Osteoblast (primary cell): ENCODE measurements around the gene ARMH1. TPM values are rescaled to one million over a fixed set of nuclear protein-coding genes. Genes with fewer than 3 reads are reported as not detected.
"Not testable (repeated sequence)": the region's sequence is repeated elsewhere in the genome, so short reads cannot be mapped to it uniquely, and the experiment has no call there.

Experiments used
- DNase-seq: peaks from one replicate; pipeline ENCODE4 v3.0.0; 2011; ENCODE audit warnings: low spot score, mixed read lengths; ENCODE audit not compliant: insufficient read length; ENCODE audit errors: missing footprints
- H2AFZ ChIP-seq: 2 replicates; pipeline ENCODE4 v1.6.0; 2011; ENCODE audit warnings: mild to moderate bottlenecking, low read length
- H3K27ac ChIP-seq: 2 replicates; pipeline ENCODE4 v1.5.1; 2011; ENCODE audit warnings: mild to moderate bottlenecking, low read depth, low read length, moderate library complexity
- H3K27me3 ChIP-seq: 2 replicates; pipeline ENCODE4 v1.6.0; 2012; ENCODE audit warnings: mild to moderate bottlenecking, control low read depth, inconsistent platforms, low read length, moderate library complexity; ENCODE audit not compliant: insufficient read depth
- H3K36me3 ChIP-seq: 2 replicates; pipeline ENCODE4 v1.5.1; 2011; ENCODE audit warnings: mild to moderate bottlenecking, low read length, control low read depth, moderate library complexity; ENCODE audit not compliant: insufficient read depth
- H3K4me1 ChIP-seq: 2 replicates; pipeline ENCODE4 v1.5.1; 2011; ENCODE audit warnings: mild to moderate bottlenecking, low read length, control low read depth, moderate library complexity; ENCODE audit not compliant: insufficient read depth
- H3K4me2 ChIP-seq: 2 replicates; pipeline ENCODE4 v1.6.0; 2011; ENCODE audit warnings: mild to moderate bottlenecking, low read length; ENCODE audit not compliant: insufficient read depth
- H3K4me3 ChIP-seq: fragments of 200-600 bp; sonication (generic); 3 replicates; pipeline ENCODE4 v1.5.1; 2012; ENCODE audit warnings: mild to moderate bottlenecking, low read length, inconsistent platforms; ENCODE audit not compliant: insufficient read depth
- H3K79me2 ChIP-seq: 2 replicates; pipeline ENCODE4 v1.6.0; 2012; ENCODE audit warnings: mild to moderate bottlenecking, low read length, control low read depth, inconsistent platforms; ENCODE audit not compliant: insufficient read depth
- H3K9me3 ChIP-seq: 2 replicates; pipeline ENCODE4 v1.5.1; 2011; ENCODE audit warnings: low read depth, low read length, control low read depth
- H4K20me1 ChIP-seq: 2 replicates; pipeline ENCODE4 v1.6.0; 2012; ENCODE audit warnings: mild to moderate bottlenecking, low read length, control low read depth; ENCODE audit not compliant: insufficient read depth
- CTCF ChIP-seq: IDR thresholded peaks from 2 replicates; pipeline ENCODE4 v1.5.1; 2011; ENCODE audit warnings: mild to moderate bottlenecking, low read depth, low read length, moderate library complexity; ENCODE audit errors: extremely low read depth
- total RNA-seq: library from RNA; depleted of rRNA; stranded (reverse); fragments of >200 nt; gene quantifications from 2 replicates; pipeline ENCODE4 v1.2.3, GENCODE V29; 2012

ARMH1 gene
- total RNA-seq, 1 donor: 4.3 TPM

- Histone ChIP-seq H3K36me3 (no peaks in the 10 kb centered on the region), H3K9me3 (no peaks in the 10 kb centered on the region), H3K4me2 (no peak overlapping the region), H2AFZ (no peak overlapping the region), H3K4me1 (peaks cover 26% of the 10 kb centered on the region), H3K27me3 (no peaks in the 10 kb centered on the region), H3K79me2 (no peaks in the 10 kb centered on the region), H3K4me3 (no peak overlapping the region), H4K20me1 (no peaks in the 10 kb centered on the region), H3K27ac (no peak overlapping the region)
- TF ChIP-seq CTCF: no peak
- DNase-seq: no peak
Measured at GRCh38 chr1:44733784-44734183, 59.3 kb downstream of the ARMH1 start.

DNA sequence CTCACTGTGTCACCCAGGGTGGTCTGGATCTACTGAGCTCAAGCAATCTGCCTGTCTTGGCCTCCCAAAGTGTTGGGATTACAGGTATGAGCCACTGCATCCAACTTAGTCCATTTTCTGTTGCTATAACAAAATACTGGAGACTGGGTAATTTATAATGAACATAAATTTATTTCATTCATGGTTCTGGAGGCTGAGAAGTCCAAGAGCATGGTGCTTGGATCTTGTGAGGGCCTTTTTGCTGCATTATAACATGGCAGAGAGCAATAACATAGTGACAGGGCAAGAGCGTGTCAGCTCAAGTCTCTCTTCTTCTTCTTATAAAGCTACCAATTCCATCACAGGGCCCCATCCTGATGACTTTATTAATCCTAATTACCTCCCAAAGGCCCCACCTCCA lies 61.5 kb downstream of the ARMH1 start:
- Histone ChIP-seq H3K4me3 (no peak overlapping the region), H3K36me3 (no peaks in the 10 kb centered on the region), H3K79me2 (peaks cover 13% of the 10 kb centered on the region), H3K4me2 (no peak overlapping the region), H2AFZ (no peak overlapping the region), H3K27ac (no peak overlapping the region), H3K27me3 (no peaks in the 10 kb centered on the region), H4K20me1 (no peaks in the 10 kb centered on the region), H3K4me1 (peaks cover 31% of the 10 kb centered on the region), H3K9me3 (no peaks in the 10 kb centered on the region)
- TF ChIP-seq CTCF: no peak
- no peak for DNase-seq

- H3K36me3 ChIP-seq, DNase-seq, H3K9me3 ChIP-seq, H4K20me1 ChIP-seq, H3K27me3 ChIP-seq: not testable (repeated sequence)
- Histone ChIP-seq H3K27ac (peak overlapping the region; percentile 87), H3K4me1 (peaks cover 23% of the 10 kb centered on the region), H2AFZ (peak overlapping the region; percentile 97), H3K79me2 (peaks cover 36% of the 10 kb centered on the region), H3K4me2 (peak overlapping the region; percentile 98), H3K4me3 (peak overlapping the region; percentile 82)
Measured at GRCh38 chr1:44738953-44739306, 64.4 kb downstream of the ARMH1 start.

DNA sequence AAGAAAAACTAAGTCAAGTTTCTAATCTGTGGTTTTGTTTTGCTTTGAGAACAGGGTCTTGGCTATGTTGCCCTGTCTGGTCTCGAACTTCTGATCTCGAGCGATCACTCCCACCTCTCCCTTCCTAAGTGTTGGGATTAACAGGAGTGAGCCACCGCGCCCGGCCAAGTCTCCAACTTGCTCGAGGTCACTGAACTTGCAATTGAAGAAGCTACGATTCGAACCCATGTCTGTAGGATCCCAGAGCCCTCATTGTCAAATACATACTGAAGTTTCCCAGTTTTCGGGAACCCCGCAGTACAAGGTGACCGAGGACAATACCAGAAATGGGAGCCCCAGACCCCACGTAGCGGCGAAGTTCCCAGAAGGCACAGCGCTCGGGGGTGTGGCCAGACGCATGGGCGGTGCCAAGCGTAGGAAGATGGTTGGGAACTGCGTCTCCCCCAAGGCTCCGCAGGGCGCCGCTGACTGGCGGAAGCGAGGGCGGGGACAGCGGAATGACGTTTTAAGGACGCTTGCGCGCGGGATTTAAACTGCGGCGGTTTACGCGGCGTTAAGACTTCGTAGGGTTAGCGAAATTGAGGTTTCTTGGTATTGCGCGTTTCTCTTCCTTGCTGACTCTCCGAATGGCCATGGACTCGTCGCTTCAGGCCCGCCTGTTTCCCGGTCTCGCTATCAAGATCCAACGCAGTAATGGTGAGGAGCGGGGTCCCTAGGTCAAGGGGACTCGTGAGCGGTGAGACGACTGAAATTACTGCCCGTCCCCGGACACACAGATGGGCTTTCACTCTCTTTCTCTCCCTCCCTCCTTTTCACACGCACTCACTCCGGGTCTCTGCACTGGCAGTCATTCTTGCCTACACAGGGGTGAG lies 65.0 kb downstream of the ARMH1 start, which contains the start of gene KIF2C:
KIF2C (plus strand) TSS at position 531 of the 872 bp plus-strand sequence; CDS start at position 627, 96 bp downstream.
- no peaks in the 10 kb centered on the region for H3K27me3 ChIP-seq
- no peaks in the 10 kb centered on the region for H4K20me1 ChIP-seq
- TF ChIP-seq CTCF: no peak
- peak within 1 kb of the TSS; percentile 97 for H2AFZ ChIP-seq
- peak within 1 kb of the TSS; percentile 82 for H3K4me3 ChIP-seq
- H3K36me3 ChIP-seq: peaks cover 10% of the 10 kb centered on the region
- H3K9me3 ChIP-seq: no peaks in the 10 kb centered on the region
- H3K79me2 ChIP-seq: peaks cover 42% of the 10 kb centered on the region
- peak within 1 kb of the TSS; percentile 98 for H3K4me2 ChIP-seq
- DNase-seq: peak; percentile 99
- peaks cover 23% of the 10 kb centered on the region for H3K4me1 ChIP-seq
- peak within 1 kb of the TSS; percentile 87 for H3K27ac ChIP-seq
